ENCODE measurements around the gene IGF2BP3.

IGF2BP3 gene

DNA sequence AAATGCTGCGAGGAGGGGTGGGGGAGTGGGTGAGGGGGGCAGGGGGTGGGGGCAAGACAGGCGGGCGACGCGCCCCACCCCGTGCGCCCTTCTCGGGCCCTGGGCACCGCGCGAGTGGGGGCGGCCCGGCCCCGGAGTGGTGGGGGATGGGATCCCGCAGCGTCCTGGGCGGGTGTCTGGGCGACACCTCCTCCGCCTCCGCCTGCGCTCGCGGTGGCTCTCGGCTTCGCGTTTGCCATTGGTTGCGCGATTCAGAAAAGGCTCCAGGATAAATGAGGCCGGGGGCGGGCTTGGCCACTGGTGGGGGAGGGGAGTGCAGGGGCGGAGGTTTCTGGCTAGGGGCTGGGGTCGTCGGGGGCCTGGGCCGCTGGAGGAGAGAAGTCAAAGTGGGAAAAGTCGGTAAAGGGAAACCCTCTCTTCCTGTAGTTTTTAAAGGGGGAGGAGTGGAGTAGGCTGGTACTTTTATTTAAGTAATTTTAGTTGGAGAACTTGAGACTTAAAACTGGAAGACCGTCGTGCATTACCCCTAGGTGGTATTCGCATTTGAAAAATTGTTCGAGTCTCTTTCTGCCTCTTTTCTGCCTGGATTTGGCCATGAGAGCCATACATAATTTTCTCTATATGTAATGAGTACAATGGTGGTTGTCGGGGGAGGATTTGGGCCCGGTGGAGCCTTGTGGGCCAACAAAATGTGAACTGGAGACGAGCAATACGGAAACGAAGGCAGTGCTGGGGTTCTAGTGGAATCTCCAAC, 992 bp upstream of the IGF2BP3 start:
- peak; percentile 95 for DNase-seq

DNA sequence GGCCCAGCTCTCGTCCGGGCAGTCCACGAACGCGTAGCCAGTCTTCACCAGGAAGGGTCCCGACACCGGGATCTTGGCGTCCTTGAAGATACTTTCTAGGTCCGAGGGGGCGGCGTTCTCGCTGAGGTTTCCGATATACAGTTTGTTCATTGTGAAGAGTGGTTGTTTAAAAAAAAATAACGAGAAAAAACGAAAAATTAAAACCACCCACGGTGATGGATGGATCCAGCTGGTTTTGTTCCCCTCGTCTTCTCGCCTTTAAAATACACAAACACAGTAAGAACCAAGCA, 385 bp downstream of the IGF2BP3 start:
- DNase-seq, result no peak

DNA sequence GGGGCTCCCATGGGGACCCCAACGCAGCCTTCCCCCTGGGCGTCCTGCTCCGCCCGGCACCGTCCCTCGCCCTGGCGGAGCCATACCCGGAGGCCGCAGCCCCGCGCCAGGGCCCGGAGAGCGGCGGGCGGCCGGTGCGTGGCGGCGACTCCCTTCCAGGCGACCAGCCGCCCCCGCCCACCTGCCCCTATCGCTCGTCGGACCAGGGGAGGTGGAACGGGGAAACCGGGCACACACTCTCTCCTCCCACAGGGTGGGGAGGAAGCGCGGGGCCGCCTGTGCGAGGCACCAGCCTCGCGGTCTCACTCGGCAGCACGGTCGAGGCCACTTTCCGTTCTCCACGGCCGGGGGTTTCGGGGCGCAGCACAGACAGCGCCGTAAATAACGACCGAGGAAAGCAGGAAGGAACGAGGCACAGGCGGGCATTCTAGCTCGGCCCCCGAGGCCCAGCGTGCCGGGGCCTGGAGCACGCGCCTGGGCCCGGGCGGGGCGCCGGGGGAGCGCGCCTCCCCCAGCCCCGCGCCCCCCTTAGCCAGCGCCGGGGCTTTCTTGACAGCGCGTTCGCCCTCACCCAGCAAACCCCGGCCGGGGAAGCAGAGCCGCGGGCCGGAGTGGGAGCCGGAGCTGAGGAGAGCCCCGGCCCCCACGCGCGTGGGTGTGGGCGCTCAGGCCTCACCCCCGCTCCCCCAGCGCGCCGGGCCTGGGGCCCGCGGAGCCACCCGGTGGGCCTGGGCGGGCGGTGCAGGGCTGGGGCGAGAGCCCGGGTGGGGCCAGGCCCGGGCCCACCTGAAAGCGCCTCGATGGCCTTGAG, 936 bp downstream of the IGF2BP3 start:
- DNase-seq, result no peak

DNA sequence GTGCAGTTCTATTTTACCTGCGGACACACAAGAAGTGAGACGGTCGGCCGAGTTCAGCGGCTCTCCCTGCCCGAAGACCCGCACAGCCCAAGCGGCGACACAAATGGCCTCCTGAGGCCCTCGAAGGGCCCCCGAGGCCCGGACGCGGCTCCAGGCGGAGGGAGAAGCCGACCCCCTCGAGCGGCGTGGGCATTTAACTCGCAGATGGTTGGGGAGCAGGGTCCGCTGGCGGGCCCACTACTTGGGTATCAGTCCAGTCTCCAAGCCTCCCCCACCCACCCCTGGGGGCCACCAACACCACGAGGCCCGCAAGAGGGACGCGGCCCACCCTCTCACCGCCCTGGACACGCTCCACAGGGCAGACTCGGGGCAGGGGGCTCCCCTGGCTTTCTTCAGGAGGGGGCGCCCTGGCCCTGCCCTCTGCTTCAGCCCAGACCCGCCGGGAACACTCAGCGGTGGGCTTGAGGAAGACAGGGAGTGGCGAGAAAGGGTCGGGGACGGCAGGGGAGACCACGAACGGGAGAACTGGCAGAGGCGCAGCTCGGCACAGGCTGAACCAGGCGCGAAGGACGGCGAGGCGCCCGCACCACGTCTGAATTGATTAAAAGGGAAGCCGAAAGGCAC, 1.7 kb downstream of the IGF2BP3 start:
- no peak for DNase-seq

DNA sequence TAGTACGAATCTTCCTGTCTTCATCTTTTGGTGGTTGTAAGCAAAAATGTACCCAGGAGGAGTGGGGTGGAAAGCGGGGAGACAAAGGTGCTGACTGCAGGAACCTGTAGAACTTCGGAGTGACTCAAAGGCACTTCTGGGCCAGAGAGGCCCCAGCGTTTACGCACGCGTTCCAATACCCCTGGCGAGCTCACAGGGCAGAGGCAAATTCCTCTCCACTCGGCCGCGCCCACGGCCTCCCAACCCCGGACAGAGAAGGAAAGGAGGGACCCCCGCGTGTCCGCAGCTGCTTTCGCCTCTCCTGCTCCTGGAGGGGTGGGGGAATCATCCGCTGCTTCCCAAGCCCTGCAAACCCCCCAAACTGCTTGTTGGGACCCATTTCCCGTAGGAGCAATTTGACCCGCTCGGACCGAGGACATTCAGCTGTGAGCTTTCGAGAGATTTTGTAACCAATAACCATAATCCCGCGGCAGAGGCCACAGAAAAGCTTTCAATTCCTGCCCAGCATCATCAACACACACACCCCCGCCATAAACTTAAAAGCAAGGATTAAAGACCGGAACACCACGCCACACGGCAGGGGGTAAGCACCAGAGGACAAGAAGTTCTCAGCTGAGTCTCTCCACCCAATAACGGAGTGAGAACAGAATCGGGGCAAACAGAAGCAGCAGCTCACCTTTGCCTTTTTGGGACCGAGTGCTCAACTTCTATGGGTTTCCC, 2.3 kb downstream of the IGF2BP3 start:
- no peak for DNase-seq

DNA sequence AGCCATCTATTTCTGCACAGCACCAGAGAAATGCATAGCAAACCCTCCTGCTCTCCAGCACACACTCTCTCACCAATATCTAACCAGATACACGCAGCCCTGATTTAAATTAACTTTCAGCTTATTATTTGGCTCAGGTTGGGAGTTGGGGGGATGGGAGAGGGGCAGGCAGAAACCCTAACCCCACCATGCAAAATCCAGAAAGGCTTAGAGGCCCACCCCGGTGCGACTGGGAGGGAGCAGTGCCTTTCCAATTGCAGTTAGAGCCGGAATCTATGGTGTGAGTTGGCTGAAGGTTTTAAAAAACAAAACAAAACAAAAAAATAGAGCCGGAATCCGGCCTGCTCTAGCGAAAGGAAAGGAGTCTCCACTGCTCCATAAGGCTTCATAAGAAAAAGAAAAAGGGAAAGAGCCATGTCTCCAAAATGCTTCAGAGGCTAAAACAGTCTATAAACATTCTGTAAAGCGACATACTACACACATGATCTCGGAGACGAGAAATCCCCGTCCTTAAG, 2.9 kb downstream of the IGF2BP3 start:
- no peak for DNase-seq

DNA sequence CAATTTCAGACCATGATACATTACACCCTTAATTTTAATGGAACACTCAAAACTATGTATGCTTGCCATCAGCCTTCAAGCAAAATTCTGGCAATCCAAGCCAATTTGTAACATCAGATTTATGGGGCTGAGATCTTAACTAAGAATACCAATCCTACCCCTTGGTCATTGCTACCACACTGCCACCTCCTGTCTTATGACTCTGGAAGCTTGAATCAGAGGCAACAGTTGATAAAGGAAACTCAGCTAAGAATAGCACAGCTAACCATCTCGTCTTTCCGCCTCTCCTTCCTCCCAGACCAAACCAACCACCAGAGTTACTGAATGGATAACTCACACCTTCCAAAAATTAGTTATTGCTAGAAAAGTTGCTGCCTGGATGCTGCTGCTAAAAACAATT, 7.4 kb downstream of the IGF2BP3 start:
- DNase-seq, result no peak

DNA sequence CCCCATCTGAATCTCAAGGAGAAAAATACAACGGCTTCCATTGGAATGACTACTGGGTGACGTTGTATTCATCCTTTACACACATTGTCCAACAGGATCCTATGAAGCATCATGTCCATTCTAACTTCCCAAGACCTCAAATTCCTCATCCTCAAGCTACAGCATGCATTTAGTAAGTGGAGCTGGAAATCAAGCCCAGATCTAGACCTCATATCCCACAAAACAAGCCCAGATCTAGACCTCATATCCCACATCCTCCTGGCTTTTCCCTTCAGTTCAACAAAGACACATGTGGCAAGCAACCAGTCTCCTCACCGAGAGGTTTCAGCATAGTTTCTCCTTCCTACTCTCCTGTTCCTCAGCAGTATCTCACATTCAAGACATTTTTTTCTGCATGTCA, 12.2 kb downstream of the IGF2BP3 start:
- DNase-seq, result no peak

DNA sequence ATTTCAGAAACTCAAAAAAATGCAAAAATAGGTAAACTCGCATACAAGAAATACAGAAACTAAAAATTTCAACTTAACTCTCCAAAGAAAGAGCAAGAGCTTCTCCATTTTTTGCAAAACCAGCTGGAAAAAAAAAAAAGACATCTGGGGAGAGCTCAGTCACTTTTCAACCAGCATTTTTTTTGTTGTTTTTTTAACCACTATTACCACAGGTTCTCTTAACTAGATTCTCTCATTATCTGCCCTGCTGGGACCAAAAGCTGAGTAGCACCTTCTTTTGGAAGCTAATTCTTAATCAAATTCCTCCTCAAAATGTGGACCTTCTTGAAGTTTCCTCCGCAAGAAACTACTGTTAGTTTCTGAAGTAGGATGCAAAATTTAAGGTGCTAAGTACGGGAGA, 14.2 kb downstream of the IGF2BP3 start:
- DNase-seq, result no peak

DNA sequence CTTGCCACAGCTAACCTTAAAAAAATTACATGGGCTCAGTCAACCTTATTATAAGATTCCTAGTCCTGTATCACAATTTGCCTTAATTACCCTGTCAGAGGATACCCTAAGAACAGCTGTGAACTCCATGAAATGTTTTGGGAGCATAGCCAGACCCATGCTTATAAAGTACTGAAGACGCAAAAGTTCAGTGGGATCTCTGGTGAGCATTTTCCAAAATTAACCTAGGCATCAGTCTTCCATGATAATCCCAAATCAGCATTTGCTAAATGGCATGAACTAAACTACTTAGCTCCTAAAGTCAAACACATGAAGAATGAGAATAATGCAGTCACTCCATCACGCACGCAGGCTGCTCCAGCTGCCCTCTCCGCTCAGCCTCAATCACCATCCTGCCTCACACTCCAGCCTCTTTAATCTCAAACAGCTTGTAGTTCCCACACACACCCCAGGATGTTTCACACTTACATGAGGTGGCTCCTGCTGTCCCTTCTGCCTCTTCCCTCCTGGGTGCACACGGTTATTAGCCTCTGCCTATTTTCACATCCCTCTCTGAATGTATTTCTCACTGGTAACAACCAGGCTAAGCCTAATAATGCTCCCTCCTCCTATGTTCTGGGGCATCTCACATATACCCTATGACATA, 15.3 kb downstream of the IGF2BP3 start:
- DNase-seq, result no peak

DNA sequence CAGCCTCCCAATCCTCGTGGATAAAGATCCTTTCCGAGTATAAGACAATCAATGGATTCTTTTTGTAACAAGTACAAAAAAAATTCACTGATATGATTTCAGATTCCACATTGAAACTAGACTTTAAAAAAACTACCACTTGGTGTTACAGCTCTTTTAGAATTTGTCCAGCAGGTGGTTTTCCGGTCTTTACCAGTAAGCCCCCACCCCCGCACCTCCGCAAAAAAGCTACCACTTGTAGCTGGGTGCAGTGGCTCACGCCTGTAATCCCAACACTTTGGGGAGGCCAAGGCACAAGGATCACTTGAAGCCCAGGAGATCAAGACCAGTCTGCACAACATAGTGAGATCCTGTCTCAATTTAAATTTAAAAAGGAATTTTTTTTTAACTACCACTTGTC, 19.8 kb downstream of the IGF2BP3 start:
- no peak for DNase-seq

DNA sequence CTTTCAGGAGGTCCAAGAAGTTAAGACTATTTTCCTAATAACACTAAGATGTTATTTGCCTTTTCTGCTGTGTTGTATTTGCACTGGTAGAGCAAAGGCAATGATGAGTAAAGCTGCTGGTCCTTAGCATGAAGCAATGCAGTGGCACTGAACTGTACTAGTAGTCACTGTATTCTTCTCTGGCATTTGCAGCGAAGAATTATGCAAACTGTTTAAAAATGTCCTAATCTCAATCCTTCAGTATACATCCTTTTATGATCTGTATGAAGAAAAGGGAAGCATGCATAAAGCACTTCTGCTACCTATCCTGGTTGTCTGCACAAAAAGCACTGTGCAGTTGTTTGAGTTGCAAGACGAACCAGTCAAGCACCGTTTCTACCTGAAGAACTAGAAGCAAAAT, 20.4 kb downstream of the IGF2BP3 start:
- DNase-seq, result no peak

DNA sequence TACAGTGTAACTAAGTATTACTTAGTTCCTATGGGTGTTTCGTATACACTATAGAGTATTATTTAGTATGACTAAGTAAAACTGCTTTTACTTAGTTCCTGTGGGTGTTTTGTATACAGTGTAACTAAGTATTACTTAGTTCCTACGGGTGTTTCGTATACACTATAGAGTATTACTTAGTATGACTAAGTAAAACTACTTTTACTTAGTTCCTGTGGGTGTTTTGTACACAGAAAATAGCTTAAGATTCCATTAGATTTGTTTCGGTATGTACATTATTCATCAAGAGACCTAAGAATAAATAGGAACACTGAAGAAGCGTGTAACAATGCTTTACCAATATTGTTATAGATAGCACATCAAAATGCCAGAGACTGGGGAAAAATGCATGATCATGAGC, 25.0 kb downstream of the IGF2BP3 start:
- no peak for DNase-seq

DNA sequence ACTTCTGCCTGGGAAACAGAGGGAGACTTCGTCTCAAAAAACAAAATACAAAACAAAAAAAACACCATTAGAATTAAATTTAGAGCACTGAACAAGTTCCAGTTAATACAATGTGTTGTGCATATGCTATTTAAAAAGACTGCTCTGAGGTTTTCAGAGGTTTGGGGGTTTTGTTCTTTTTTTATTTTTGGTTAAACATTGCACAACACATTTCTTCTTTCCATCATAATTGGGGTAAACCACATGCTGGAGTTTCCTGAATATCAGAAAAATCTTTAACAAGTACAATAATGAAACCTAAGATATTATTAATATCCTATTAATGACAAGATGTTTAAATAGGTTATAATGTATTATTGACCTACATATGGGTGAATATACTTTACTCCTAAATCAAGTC, 26.3 kb downstream of the IGF2BP3 start:
- DNase-seq, result no peak

DNA sequence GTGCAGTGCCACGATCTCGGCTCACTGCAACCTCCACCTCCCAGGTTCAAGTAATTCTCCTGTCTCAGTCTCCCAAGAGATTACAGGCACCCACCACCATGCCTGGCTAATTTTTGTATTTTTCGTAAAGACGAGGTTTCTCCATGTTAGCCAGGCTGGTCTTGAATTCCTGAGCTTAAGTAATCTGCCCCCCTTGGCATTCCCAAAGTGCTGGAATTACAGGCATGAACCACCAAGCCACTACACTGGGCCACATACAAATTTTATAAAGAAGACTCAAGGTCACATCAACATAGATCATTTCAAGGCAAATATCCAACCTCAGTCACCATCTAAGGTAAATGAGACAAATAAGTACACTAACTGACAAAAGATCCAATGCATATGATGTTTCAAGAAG, 32.1 kb downstream of the IGF2BP3 start:
- DNase-seq, result no peak

DNA sequence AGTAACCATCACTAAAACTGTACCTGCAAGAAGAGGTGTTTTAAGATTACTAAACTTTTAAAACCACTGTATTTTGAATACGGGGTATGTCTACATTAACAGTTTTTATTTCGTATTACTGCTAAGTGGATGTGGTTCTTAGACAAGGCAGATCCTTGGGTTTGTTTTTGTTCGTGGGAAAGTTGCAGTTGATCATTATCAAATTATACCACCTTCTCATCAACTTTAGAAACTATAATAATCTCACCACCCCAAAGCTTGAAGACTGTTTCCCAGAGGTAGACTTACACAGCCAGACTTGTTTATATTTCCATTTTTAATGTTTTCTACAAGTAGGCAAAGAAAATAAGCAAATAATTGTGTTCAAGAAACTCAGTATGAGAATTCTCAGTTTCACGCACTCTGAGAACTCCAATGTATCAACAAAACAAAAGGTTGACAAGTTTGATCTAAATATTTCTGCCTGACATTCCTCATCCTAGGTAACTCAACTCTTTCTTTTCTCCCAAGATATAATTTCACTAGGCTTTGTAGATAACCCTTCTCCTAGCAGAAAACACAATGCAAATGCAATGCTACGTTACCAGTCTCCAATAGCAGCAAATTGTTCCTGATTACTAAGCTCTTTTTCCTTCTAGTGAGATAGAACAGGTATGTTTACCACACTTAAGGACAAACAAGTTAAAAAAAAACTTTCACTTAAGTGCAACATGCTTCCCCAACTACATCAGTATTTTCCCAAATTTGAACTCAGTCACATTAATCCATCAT, 36.0 kb downstream of the IGF2BP3 start:
- DNase-seq, result no peak

DNA sequence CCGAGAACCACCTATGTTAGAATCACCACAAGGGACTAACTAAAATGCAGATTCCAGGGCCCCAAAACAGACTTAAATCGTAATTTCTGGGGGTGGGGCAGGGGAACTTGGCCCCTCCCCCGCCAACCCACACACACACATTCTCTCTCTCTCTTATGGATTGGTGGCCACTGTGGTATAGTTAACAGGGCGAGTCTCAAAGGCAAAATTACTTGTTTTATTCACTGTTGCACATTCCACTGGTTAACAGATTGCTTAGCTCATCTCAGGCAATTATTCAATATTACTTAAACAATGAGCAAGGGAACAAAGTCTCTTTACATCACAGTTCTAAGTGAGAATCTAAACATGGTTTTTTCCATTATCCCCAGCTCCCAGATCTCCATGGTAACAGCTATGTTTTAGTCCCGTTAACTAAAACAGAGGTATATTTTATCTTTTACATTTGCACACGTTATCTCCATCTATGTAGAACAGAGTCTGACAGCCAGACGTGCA, 38.5 kb downstream of the IGF2BP3 start:
- no peak for DNase-seq

DNA sequence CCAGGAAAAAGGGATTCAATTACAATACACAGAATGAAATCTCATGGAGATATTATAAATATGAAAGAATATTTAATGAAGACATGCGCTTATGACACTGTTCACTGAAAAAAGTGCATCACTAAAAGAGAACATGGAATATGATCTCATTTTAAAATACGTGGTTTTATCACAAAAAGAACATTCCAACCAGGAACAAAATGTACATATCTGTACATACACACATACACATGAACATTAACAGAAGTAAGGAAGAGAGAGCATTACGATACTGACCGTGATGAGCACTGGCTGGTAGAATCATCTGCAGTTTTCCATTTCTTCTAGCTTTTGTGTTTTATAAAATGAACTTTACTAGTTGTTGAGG, 39.4 kb downstream of the IGF2BP3 start:
- no peak for DNase-seq

DNA sequence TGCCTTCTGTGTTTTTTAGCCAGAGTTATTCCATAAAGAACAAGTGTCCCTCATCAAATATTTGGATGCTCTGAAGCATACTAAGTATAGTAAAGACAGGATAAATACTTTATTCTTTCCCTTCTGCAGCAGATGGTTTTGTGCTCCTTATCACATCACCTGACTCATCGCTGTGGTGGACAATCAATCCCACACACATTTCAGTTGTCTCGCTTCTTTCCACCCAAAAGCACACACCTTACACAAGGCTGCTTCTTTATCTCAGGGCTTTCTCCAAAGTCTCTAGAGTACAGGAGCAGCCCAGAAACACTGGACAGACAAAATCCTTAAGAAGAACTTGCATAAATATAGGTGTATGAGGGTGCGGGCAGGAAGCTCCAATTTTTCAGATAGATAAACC, 43.4 kb downstream of the IGF2BP3 start:
- DNase-seq, result no peak

DNA sequence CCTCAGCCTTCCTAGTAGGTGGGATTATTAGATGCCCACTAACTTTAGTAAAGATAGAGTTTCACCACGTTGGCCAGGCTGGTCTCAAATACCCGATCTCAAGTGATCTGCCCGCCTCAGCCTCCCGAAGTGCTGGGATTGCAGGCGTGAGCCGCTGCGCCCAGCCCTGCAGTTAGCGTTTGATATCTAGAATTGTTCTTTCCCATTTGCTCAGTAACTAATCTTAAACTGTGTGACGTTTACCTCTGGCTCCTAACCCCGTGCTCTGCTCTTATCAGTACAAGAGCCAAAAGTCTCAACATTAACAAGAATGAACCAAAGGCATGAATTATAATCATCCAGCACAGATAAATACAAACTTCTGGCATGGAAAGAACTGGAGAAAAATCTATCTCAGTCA, 47.4 kb downstream of the IGF2BP3 start:
- DNase-seq, result no peak

DNA sequence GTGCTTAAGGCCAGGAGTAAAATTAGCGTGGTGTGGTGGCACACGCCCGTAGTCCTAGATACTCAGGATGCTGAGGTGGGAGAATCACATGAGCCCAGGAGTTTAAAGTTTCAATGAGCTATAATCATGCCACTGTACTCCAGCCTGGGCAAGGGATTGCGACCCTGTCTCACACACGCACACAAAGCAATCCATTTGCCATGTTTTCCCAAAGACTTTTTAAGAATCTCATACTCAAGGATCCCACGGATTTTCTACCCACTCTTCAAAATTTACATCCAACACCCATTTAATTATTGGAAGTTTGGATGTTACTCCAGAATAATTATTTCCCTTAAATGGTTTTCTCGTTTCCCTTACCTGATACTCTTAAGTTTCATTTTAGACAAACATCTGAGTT, 47.9 kb downstream of the IGF2BP3 start:
- no peak for DNase-seq

DNA sequence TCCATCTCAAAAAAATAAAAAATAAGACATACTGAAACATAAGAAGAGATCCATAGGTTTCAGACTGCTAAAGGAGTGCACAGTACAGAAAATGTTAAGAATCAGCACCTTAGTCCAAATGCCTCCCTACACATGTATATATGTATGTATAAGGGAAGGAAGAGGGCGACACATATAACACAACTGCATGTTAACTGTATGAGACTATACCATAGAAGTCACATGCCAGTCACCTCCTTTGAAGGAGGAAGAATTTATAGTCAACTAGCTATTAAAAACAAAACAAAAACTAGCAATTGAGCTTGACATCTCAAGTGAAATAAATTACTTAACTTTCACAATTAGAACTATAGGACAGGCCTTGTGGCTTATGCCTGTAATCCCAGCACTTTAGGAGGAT, 50.4 kb downstream of the IGF2BP3 start:
- DNase-seq, result no peak

Data from NCI-H1105 (cell line).